HG02840 (cell line): ENCODE data around the gene CLHC1.
"Not testable (repeated sequence)": the region's sequence is repeated elsewhere in the genome, so short reads cannot be mapped to it uniquely, and the experiment has no call there.

ENCODE experiments used
- ATAC-seq: cut with Tn5 transposase; IDR thresholded peaks from one replicate; pipeline ENCODE4 v1.9.1; 2021; ENCODE audit warnings: mild to moderate bottlenecking, moderate library complexity, moderate number of reproducible peaks; ENCODE audit not compliant: unreplicated experiment, low FRiP score

CLHC1 gene

DNA sequence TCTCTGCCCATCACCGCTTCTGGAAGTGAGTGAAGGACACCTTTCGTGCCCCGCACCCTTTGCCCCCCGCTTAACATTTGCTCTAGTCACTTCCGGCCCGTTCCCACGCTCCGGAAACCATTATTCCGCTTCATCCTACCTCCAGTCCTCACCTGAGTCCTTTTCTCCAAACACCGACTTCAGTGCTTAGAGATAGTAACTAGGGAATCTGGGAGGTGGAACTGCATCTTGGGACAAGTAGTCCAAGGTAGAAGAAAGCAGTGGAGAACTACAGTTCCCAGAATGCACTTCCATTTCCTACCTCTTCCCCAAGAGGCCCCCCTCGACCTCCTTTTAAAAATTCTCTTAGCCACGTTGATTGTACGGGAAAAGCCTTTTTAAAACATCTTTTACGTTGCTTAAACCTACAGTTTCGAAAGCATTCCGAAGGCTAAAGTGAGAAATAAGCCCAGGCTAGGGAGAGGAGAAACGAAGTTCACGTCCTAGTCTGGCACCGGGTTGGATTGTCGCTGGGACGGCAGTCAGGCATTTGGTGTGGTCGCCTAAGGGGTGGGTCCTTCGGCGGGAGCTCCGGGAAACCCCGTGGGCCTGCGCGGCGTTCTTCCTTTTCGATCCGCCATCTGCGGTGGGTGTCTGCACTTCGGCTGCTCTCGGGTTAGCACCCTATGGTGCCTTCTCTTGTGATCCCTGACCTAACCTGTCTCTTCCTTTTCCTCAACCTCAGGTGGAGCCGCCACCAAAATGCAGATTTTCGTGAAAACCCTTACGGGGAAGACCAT, at the start of gene CLHC1, which contains the start of gene RPS27A:
TSS of gene CLHC1 (minus strand) at position 210 of the 779 bp plus-strand sequence. CDS start 9,882 bp downstream, outside the sequence.
TSS of gene RPS27A (plus strand) at position 605 of the 779 bp plus-strand sequence. CDS start at position 742, 137 bp downstream.
- peak; percentile 89 for ATAC-seq

DNA sequence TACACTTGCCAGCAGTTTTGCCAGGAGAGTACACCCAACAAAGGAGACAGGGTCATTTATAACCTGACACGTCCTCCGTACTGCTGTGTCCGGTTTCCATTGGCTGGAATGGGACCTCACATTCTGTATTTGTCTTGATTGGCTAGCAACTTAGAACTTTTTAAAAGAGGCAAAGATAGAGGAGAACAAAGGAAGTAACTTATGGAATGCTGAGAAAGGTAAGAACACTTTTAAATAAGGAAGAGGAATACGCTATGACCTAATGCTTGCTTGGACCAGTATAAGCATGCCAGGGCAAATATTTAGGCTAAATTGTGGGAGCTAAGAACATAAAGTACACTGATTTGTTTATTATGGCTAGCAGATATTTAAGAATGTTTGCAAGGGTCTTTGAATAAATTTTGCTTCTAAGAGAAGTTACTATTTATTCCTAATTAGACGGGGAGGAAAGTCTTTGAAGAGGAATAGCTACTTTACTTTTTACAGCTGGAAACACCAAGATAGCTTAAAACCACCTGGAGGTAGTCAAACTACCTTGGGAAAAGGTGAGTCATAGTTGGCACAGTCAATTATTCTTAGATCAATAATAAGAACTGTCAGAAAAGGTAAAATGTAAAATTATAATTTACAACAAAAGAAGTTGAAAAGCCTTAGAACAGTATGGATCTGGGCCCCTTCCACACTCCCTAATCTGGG, 48.9 kb upstream of the CLHC1 start:
- not testable (repeated sequence) for ATAC-seq

DNA sequence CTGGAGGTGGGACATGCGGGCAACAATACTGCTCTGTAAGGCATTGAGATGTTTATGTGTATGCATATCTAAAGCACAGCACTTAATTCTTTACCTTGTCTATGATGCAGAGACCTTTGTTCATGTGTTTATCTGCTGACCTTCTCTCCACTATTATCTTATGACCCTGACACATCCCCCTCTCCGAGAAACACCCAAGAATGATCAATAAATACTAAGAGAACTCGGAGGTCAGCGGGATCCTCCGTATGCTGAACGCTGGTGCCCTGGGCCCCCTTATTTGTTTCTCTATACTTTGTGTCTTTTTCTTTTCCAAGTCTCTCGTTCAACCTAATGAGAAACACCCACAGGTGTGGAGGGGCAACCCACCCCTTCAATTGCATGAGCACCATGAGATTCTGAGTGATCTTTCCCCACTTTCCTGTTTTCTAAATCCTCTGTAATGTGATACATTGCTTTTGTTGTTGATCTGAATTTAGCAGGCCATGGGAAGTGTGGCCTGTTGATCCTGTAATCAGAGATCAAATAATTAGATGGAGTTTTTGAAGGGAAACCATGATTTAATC, 47.8 kb upstream of the CLHC1 start:
- ATAC-seq, result not testable (repeated sequence)

DNA sequence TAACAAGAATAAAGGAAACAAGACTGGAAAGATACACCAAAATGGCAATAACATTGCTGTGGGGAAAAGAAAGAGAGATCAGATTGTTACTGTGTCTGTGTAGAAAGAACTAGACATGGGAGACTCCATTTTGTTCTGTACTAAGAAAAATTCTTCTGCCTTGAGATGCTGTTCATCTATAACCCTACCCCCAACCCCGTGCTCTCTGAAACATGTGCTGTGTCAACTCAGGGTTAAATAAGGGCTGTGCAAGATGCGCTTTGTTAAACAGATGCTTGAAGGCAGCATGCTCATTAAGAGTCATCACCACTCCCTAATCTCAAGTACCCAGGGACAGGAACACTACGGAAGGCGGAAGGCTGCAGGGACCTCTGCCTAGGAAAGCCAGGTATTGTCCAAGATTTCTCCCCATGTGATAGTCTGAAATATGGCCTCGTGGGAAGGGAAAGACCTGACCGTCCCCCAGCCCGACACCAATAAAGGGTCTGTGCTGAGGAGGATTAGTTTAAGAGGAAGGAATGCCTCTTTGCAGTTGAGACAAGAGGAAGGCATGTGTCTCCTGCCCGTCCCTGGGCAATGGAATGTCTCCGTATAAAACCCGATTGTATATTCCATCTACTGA, 47.2 kb upstream of the CLHC1 start:
- ATAC-seq, result not testable (repeated sequence)

DNA sequence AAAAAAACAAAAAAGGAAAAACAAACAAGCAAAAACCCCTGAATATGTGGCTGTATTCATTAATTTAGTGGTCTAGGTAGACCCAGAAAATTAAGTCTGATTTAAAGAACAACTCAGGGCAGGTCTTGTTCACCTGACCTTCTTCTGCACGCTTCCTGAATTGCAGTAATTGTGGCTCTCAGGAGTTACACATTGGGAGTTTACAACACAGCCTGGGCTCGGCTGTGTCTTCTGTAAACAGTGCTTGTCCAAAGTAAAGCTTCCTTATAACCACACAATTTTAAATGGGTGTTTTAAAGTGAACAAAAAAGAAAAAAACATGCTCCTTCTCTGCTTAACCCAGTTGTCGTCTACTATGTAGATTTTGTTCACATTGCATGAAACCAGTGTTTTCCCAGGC, 45.2 kb upstream of the CLHC1 start:
- ATAC-seq, result no peak

DNA sequence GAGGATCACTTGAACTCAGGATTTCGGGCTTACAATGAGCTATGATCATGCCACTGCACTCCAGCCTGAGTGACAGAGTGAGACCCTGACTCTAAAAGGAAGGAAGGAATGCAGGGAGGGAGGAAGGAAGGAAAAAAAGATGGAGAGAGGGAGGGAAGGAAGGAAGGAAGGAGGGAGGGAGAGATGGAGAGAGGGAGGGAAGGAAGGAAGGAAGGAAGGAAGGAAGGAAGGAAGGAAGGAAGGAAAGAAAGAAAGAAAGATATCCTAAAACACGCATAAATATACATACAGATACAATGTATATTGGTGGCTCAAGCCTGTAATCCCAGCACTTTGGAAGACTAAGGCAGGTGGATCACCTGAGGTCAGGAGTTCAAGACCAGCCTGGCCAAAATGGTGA, 42.3 kb upstream of the CLHC1 start:
- not testable (repeated sequence) for ATAC-seq

DNA sequence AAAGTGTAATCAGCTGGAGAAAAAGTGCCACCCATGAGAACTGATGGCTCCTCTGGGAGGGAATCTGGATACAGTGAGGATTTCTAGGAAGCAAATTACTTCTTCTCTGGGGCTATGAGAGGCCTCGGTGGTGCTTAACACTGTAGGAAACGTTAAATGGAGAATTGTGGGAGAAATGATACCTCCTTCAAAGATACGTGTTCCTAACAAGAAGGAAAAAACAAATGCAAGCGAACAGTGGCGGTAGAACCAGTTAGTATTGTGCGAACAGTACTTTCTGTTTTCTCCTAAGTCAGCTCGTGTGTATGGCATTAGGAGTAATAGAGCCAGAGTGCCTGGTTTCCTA, 37.5 kb upstream of the CLHC1 start:
- no peak for ATAC-seq

DNA sequence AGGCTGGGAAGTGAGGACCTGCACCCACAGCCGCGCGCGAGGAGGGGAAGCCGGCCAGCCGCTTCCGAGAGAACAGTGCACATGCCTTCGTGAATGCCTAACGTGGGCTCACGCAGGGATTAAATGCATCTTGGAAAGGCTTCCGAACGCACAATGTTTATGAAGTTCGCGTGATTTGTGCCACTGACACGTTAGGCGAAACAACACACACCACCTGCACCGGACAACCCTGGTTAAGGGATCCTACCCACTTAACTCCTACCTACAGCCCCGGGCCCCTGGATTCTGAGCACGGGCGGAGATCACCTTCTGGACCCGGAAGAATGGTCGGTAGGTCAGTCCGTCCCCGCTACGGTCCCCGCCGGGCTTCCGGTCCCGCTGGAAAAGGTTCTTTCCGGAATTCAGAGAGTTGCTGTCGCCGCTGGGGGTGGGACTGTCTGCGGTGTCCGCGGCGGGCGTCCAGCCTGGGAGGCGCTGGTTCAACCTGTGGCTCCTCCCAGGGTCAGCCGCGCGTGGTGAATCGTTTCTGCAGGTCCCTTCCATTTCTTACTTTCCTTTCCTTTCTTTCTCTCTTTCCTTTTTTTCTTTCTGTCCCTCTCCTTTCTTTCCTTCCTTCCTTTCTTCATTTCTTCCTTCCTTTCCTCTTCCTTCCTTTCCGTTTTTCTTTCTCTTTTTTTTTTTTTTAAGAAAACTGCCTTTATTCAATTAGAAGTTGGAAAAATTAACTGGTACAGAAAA, 37.0 kb upstream of the CLHC1 start, which contains the start of gene MTIF2:
TSS of gene MTIF2 (minus strand) at position 325 of the 738 bp plus-strand sequence. CDS start 5,373 bp downstream, outside the sequence.
- ATAC-seq, result peak; percentile 98

DNA sequence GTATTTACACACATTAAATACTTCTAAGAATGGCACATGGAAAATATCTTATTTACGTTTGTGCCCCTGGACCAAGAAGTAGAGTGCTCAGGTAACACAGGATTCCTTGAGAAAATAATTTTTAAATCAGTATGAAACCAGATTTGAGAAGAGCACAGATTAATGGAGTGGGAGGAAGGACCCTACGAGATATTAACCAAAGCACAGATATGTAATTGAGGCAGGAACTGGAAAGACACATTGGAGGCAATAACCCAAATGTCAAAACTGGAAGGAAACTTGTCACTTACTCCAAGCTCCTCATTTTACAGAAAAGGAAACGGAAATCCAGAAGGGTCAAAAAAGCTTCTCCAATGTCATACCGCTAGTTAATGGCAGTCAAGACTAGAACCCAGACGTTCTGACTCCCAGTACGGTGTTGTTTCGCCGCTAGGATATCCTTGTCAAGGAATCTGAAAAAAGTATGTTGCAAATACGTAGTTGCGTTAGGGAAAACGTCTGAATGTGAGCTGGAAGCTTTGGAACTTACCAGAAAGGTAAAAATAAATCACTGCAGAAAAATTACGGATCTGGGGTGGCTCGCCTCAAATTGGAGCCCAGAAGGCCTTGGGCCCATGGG, 36.3 kb upstream of the CLHC1 start:
- ATAC-seq, result no peak

DNA sequence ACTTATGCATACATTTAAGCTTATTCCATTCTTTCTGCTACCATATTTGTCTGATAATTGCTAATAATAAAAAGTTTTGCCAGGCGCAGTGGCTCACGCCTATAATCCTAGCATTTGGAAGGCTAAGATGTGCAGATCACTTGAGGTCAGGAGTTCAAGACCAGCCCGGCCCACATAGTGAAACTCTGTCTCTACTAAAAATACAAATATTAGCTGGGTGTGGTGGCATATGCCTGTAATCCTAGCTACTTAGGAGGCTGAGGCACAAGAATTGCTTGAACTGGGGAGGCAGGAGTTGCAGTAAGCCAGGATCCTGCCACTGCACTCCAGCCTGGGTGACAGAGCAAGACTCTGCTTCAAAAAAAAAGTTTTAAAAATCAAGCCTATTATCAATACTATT, 27.5 kb upstream of the CLHC1 start:
- ATAC-seq, result not testable (repeated sequence)

DNA sequence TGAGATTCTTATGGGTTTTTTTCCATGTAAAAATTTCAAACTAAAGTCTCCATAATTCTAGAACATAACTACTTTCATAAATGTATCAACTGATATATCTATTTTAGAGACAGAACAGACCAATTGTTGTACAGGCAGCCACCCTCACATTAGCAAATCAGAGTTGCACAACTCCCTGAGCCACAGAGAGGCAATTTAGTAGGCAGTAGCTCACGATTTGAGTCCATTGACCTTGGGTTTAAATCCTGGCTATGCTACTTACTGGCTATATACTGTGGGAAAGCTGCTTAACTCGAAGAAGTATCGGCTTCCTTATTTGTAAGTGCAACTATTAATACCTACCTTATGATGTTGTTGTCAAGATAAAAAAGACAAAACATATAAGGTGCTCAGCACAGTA, 20.7 kb upstream of the CLHC1 start:
- ATAC-seq, result no peak

DNA sequence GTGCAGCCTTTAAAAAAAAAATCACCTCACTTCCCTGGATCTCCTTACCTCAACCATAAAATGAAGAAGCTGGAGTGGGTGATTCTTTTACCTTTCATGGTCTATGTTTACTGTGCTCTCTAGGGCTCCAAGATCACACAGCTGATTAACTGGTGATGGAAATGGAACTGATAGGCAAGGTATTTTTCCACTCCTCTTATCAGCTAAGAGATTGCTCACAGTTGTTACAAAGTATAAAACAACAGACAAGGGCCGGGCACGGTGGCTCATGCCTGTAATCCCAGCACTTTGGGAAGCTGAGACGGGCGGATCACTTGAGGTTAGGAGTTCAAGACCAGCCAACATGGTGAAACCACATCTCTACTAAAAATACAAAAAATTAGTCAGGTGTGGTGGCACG, 14.9 kb upstream of the CLHC1 start:
- ATAC-seq, result no peak

DNA sequence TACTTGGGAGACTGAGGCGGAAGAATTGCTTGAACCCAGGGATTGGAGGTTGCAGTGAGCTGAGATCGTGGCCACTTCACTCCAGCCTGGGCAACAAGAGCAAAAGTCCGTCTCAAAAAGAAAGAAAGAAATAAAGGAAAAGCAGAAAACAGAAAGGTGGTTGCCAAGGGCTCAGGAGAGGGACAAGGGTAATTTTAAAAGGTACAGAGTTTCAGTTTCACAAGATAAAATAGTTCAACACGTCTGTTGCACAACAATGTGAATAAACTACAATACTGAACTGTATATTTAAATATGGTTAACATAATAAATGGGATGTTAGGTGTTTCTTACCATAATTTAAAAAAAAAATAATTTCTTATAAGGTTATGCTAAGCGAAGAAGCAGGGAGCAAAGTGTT, 13.3 kb upstream of the CLHC1 start:
- no peak for ATAC-seq

DNA sequence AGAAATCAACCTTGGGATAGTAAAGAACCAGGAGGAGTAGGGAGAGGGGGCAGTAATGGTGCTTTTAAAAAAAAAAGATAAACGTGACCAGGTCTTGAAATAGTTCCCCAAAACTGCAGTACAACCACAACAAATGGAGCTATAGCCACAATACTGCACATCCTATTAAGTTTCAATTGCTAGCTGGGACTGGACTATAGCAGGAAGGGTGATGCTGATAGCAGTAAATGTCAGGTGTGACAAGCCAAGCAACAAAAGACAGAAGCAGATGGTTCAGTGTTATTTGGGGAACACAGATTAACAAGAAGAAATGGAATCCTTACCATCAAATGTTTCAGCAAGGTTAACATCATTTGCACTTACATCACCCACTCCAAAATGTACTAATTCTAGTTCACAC, 10.5 kb upstream of the CLHC1 start:
- no peak for ATAC-seq

DNA sequence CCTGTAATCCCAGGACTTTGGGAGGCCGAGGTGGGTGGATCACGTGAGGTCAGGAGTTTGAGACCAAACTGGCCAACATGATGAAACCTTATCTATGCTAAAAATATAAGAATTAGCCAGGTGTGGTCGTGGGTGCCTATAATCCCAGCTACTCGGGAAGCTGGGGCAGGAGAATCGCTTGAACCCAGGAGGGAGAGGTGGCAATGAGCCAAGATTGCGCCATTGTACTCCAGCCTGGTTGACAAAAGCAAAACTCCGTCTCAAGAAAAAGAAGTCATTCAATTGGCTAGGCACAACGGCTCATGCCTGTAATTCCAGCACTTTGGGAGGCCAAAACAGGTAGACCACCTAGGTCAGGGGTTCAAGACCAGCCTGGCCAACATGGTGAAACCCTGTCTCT, 9.5 kb upstream of the CLHC1 start:
- ATAC-seq, result not testable (repeated sequence)

DNA sequence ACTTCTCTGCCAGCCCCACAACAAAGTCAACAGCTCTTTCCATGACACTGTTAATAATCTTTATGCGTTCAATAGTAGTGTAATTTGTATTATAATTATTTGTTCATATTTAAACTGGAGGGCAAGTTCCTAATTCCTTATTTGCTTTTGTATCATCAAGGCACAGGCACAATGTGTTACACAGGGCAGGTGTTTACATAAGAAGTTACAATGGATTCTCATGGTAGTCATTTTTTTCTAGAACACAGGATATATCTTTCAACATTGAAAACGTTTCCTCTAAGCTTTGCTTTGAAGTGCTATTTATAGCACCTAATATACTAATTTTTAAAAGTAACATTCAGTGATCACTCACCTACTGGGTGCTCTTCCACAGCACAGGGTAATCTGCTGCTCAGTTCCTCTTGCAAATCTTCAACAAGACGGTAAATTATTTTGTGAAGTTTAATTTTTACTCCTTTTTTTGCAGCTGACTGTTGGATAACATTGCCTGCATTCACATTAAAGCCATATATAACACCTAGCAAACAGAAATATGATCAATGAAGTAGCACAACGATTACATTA, 7.6 kb upstream of the CLHC1 start:
- no peak for ATAC-seq

DNA sequence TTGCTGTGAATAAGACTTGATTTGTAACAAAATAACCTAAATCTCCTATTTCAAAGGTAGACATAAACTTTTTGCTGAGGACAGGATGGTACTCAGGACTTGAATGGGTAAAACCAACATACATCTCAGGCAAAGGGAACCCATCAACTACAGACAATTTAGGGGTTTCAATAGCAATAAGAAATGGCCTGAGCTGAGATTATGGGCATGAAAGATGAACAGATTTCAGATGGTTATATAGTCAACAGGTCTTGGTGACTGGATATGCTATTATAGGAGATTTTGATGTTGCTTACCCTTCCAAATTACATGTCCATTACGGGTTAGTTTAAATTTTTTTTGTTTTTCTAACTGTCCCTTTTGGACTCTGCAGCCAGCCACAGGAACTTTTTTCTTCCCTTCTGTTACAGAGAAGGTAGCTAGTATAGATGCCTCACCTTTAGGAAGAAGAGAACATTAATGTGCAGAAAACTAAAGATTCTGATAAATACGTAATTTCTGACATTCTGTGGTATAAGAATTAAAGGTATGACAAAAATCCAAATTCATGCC, 5.0 kb upstream of the CLHC1 start:
- ATAC-seq, result no peak

DNA sequence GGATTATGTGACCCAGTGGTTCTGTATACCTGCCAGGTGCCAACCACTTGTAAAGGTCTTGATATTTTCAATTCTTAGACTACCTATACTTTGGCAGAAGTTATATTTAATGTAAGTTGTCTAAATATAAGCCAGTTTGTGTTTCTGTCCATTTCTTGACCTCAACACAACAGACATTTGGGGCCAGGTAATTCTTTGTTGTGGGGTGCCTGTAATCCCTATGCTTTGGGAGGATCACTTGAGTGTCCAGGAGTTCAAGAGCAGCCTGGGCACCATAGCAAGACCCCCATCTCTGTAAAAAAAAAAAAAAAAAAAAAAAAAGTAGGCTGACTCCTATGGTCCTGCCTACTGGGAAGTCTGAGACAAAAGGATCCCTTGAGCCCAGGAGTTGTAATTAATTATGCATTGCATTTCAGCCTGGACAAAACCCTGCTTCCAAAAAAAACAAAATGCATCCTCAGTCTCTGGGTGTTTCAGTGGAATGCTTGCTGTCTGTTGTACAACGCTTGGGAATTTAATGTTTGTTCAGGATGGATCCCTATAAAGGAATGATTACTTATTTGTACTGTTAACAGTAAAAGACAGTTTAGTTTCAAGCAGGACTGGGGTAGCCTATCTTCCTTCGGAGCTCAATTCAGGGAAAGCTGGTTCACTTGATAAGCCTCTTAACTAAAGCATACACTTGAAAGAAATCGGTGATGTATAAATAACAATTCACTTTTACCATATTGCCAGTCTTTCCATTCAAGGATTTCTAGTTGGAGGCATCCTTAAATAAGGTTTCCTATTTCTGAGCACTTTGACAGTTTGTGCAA, 3.8 kb upstream of the CLHC1 start:
- ATAC-seq, result no peak

DNA sequence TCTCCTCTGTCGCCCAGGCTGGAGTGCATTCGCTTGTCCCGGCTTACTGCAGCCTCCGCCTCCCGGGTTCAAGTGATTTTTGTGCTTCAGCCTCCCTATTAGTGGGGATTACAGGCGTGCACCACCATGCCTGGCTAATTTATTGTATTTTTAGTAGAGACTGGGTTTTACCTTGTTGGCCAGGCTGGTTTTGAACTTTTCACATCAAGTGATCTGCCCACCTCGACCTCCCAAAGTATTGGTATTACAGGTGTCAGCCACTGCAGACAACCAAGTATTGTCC, 1.5 kb upstream of the CLHC1 start:
- ATAC-seq, result no peak
